CD14-positive monocyte (primary cell): ENCODE results near the gene ASTN2. TPM values are rescaled to one million over a fixed set of nuclear protein-coding genes. Genes with fewer than 3 reads are reported as not detected.

Source experiments
- DNase-seq, 3 donors: peaks; one replicate each; pipeline ENCODE4 v3.0.0-alpha.2; 2011 to 2022
- H2AFZ ChIP-seq: 2 replicates; pipeline ENCODE4 v1.6.0; 2012; ENCODE audit warnings: mild to moderate bottlenecking, low read depth, low read length, inconsistent platforms; ENCODE audit not compliant: insufficient read depth, poor library complexity, severe bottlenecking
- H3K27ac ChIP-seq, 2 donors: 1 replicate in 1 of 2; 2 replicates in 1 of 2; pipeline ENCODE4 v1.5.1; 2012 to 2013; ENCODE audit warnings: low read length in 2 of 2, control low read depth in 1 of 2, inconsistent platforms in 1 of 2, low read depth in 1 of 2, mild to moderate bottlenecking in 1 of 2
- H3K27me3 ChIP-seq, 2 donors: one replicate each; pipeline versions ENCODE4 v1.6.0 to v1.6.1; 2011 to 2013; ENCODE audit warnings: low read length in 2 of 2; ENCODE audit not compliant: control insufficient read depth in 2 of 2, insufficient read depth in 2 of 2
- H3K36me3 ChIP-seq, 2 donors: replicated peaks in 1 of 2; 1 replicate in 1 of 2; 2 replicates in 1 of 2; pipeline versions ENCODE4 v1.5.1 to v1.6.1; 2012 to 2013; ENCODE audit warnings: low read length in 2 of 2, control low read depth in 1 of 2, inconsistent platforms in 1 of 2, mild to moderate bottlenecking in 1 of 2; ENCODE audit not compliant: insufficient read depth in 2 of 2, control insufficient read depth in 1 of 2
- H3K4me1 ChIP-seq, 2 donors: 1 replicate in 1 of 2; 2 replicates in 1 of 2; pipeline versions ENCODE4 v1.5.1 to v1.6.1; 2012 to 2013; ENCODE audit warnings: low read length in 2 of 2, control low read depth in 1 of 2, inconsistent platforms in 1 of 2, mild to moderate bottlenecking in 1 of 2, moderate library complexity in 1 of 2; ENCODE audit not compliant: insufficient read depth in 2 of 2, control insufficient read depth in 1 of 2
- H3K4me2 ChIP-seq: replicated peaks from 2 replicates; pipeline ENCODE3; 2012; ENCODE audit warnings: low read length, moderate library complexity, mild to moderate bottlenecking; ENCODE audit not compliant: poor library complexity, severe bottlenecking; ENCODE audit errors: extremely low read depth
- H3K4me3 ChIP-seq, 3 experiments: fragments of 200-600 bp in 1 of 3; sonication (generic) in 1 of 3; replicated peaks in 1 of 3; 1 replicate in 2 of 3; 2 replicates in 1 of 3; pipeline ENCODE4 v1.5.1; 2011 to 2013; ENCODE audit warnings: low read length in 3 of 3, mild to moderate bottlenecking in 3 of 3, control low read depth in 2 of 3, low read depth in 2 of 3, inconsistent platforms in 1 of 3, moderate library complexity in 1 of 3
- H3K79me2 ChIP-seq: 2 replicates; pipeline ENCODE4 v1.6.0; 2012; ENCODE audit warnings: mild to moderate bottlenecking, control low read depth, inconsistent platforms, low read length, moderate library complexity; ENCODE audit not compliant: insufficient read depth
- H3K9ac ChIP-seq: 2 replicates; pipeline ENCODE4 v1.6.0; 2017; ENCODE audit warnings: low read length, mild to moderate bottlenecking; ENCODE audit not compliant: insufficient read depth, poor library complexity, severe bottlenecking
- H3K9me3 ChIP-seq, 2 donors: replicated peaks in 1 of 2; 1 replicate in 1 of 2; 2 replicates in 1 of 2; pipeline versions ENCODE4 v1.5.1 to v1.6.1; 2012 to 2013; ENCODE audit warnings: low read length in 2 of 2, control low read depth in 1 of 2; ENCODE audit not compliant: control insufficient read depth in 1 of 2, insufficient read depth in 1 of 2
- H4K20me1 ChIP-seq: 2 replicates; pipeline ENCODE4 v1.6.0; 2012; ENCODE audit warnings: mild to moderate bottlenecking, low read length, control low read depth, moderate library complexity; ENCODE audit not compliant: insufficient read depth
- H3K27ac Mint-ChIP-seq, 7 donors: one replicate each; pipeline ENCODE4 v1.8.0; 2020; ENCODE audit warnings: mild to moderate bottlenecking in 7 of 7, mixed read lengths in 7 of 7, moderate library complexity in 6 of 7, inconsistent platforms in 2 of 7
- H3K27me3 Mint-ChIP-seq, 3 donors: one replicate each; pipeline ENCODE4 v1.8.0; 2021 to 2022; ENCODE audit warnings: low read depth in 3 of 3, mild to moderate bottlenecking in 3 of 3, mixed read lengths in 3 of 3, moderate library complexity in 3 of 3, inconsistent platforms in 1 of 3
- H3K36me3 Mint-ChIP-seq, 2 donors: one replicate each; pipeline ENCODE4 v1.8.0; 2020; ENCODE audit warnings: mixed read lengths in 2 of 2, inconsistent platforms in 1 of 2, mild to moderate bottlenecking in 1 of 2
- H3K4me1 Mint-ChIP-seq: one replicate; pipeline ENCODE4 v1.8.0; 2020; ENCODE audit warnings: mild to moderate bottlenecking, mixed read lengths
- H3K4me3 Mint-ChIP-seq, 2 donors: one replicate each; pipeline ENCODE4 v1.8.0; 2020; ENCODE audit warnings: mild to moderate bottlenecking in 2 of 2, mixed read lengths in 2 of 2, moderate library complexity in 1 of 2
- H3K9me3 Mint-ChIP-seq, 7 donors: one replicate each; pipeline ENCODE4 v1.8.0; 2020 to 2022; ENCODE audit warnings: mixed read lengths in 7 of 7, mild to moderate bottlenecking in 6 of 7, moderate library complexity in 6 of 7, inconsistent platforms in 2 of 7
- CTCF ChIP-seq: fragments of 200-600 bp; IDR thresholded peaks from one replicate; pipeline ENCODE4 v1.8.0; 2022; ENCODE audit warnings: antibody characterized with exemption, mild to moderate bottlenecking
- WGBS: methylation state at CpG from one replicate; pipeline ENCODE4 v1.1.5; 2013; ENCODE audit warnings: missing lambda C conversion rate; ENCODE audit not compliant: insufficient coverage; 5-methylcytosine and 5-hydroxymethylcytosine counted together
- intact Hi-C, 2 donors: fragments of 100-400 bp; cut with micrococcal nuclease; formaldehyde crosslinking; loops; one replicate each; pipeline versions ENCODE4 v1.15.0 to v1.15.1; 2023
- polyA plus RNA-seq, 3 donors: library from polyadenylated mRNA; depleted of rRNA in 1 of 3; unstranded in 2 of 3; stranded (reverse) in 1 of 3; fragments of 300-500 nt in 2 of 3; fragments of >200 nt in 1 of 3; fragmentation: Illumina TruSeq in 2 of 3; gene quantifications; 1 replicate in 2 of 3; 2 replicates in 1 of 3; pipeline ENCODE4 v1.2.3, GENCODE V29; 2012 to 2021

The ASTN2 gene
- polyA plus RNA-seq, 3 donors = not detected

GRCh38 chr9:116647515-116647809 lies 767.4 kb downstream of the ASTN2 start:
- H3K4me3 Mint-ChIP-seq = no peak overlapping the region

GRCh38 chr9:116646661-116647514 lies 768.0 kb downstream of the ASTN2 start:
- no peaks in the 10 kb centered on the region for H3K9me3 ChIP-seq
- H3K27ac Mint-ChIP-seq = no peak overlapping the region
- no peak for DNase-seq
- H3K36me3 ChIP-seq = no peaks in the 10 kb centered on the region
- no peak overlapping the region for H3K4me3 Mint-ChIP-seq
- no peak overlapping the region for H3K4me3 ChIP-seq
- H3K27me3 ChIP-seq = no peaks in the 10 kb centered on the region
- H3K4me1 ChIP-seq = peaks cover 0 to 8% of the 10 kb centered on the region in 2 donors
- H3K9me3 Mint-ChIP-seq = no peaks in the 10 kb centered on the region
- no peak overlapping the region for H3K9ac ChIP-seq
- no peaks in the 10 kb centered on the region for H3K4me1 Mint-ChIP-seq
- H3K4me2 ChIP-seq = no peak overlapping the region
- H3K27me3 Mint-ChIP-seq = peaks cover 2 to 6% (median 4%) of the 10 kb centered on the region in 3 donors
- no peaks in the 10 kb centered on the region for H4K20me1 ChIP-seq
- no peak overlapping the region for H2AFZ ChIP-seq
- no peak overlapping the region for H3K27ac ChIP-seq
- TF ChIP-seq CTCF = no peak
- no CpG with 5 or more reads among the region's 5 CpGs for WGBS
- intact Hi-C loops = no loop called here
- no peaks in the 10 kb centered on the region for H3K79me2 ChIP-seq
- no peaks in the 10 kb centered on the region for H3K36me3 Mint-ChIP-seq

More at GRCh38 chr9:116647515-116647809, 767.4 kb downstream of the ASTN2 start:
- H3K27me3 Mint-ChIP-seq = peaks cover 2 to 6% (median 4%) of the 10 kb centered on the region in 3 donors
- no peak overlapping the region for H3K4me3 ChIP-seq
- DNase-seq = no peak
- H3K4me1 ChIP-seq = peaks cover 0 to 3% of the 10 kb centered on the region in 2 donors
- no peaks in the 10 kb centered on the region for H4K20me1 ChIP-seq
- H3K27ac ChIP-seq = no peak overlapping the region
- 63% methylated on average over 2 of the region's 4 CpGs for WGBS
- H3K4me1 Mint-ChIP-seq = no peaks in the 10 kb centered on the region
- no peaks in the 10 kb centered on the region for H3K36me3 ChIP-seq
- H3K79me2 ChIP-seq = no peaks in the 10 kb centered on the region
- no peaks in the 10 kb centered on the region for H3K27me3 ChIP-seq
- H3K4me2 ChIP-seq = no peak overlapping the region
- H3K9me3 Mint-ChIP-seq = no peaks in the 10 kb centered on the region
- no peak overlapping the region for H2AFZ ChIP-seq
- no peaks in the 10 kb centered on the region for H3K9me3 ChIP-seq
- H3K9ac ChIP-seq = no peak overlapping the region
- H3K36me3 Mint-ChIP-seq = no peaks in the 10 kb centered on the region
- TF ChIP-seq CTCF = no peak
- intact Hi-C loops = no loop called here
- peak overlapping the region in 1 of 7 donors; percentile 28 for H3K27ac Mint-ChIP-seq
